Kidney (tissue), 14 donors: ENCODE results near the gene MINAR1. TPM values are rescaled to one million over a fixed set of nuclear protein-coding genes. Genes with fewer than 3 reads are reported as not detected.

Experiments used
- DNase-seq, 5 donors: peaks; one replicate each; pipeline ENCODE4 v3.0.0-alpha.2; 2013 to 2020
- FAIRE-seq: peaks from 2 replicates; lab custom pipeline; 2012; peaks lifted over from hg19 to GRCh38; lab: Jason Lieb, UNC
- H3K27ac ChIP-seq, 2 donors: one replicate each; pipeline ENCODE4 v1.7.0; 2013; ENCODE audit warnings: low read depth in 2 of 2, low read length in 2 of 2, inconsistent platforms in 1 of 2
- H3K27me3 ChIP-seq: one replicate; pipeline ENCODE4 v1.7.1; 2013; ENCODE audit warnings: low read length, inconsistent platforms; ENCODE audit not compliant: control insufficient read depth, insufficient read depth
- H3K36me3 ChIP-seq, 3 donors: one replicate each; pipeline versions ENCODE4 v1.7.0 to v1.7.1; 2013; ENCODE audit warnings: low read length in 3 of 3, control low read depth in 1 of 3, inconsistent platforms in 1 of 3; ENCODE audit not compliant: insufficient read depth in 3 of 3, control insufficient read depth in 2 of 3
- H3K4me1 ChIP-seq, 3 donors: one replicate each; pipeline versions ENCODE4 v1.7.0 to v1.7.1; 2013; ENCODE audit warnings: low read length in 3 of 3, inconsistent platforms in 1 of 3, low read depth in 1 of 3; ENCODE audit not compliant: control insufficient read depth in 2 of 3, insufficient read depth in 2 of 3
- H3K4me3 ChIP-seq, 3 donors: one replicate each; pipeline versions ENCODE4 v1.7.0 to v1.8.1; 2013; ENCODE audit warnings: low read length in 3 of 3, control low read depth in 1 of 3, inconsistent platforms in 1 of 3
- H3K9ac ChIP-seq, 3 donors: one replicate each; pipeline versions ENCODE4 v1.7.0 to v1.7.1; 2013; ENCODE audit warnings: low read length in 3 of 3, control low read depth in 1 of 3, inconsistent platforms in 1 of 3
- H3K9me3 ChIP-seq, 3 donors: one replicate each; pipeline versions ENCODE4 v1.7.0 to v1.7.1; 2013; ENCODE audit warnings: low read length in 3 of 3, control low read depth in 1 of 3, inconsistent platforms in 1 of 3; ENCODE audit not compliant: control insufficient read depth in 2 of 3, insufficient read depth in 1 of 3
- CTCF ChIP-seq: IDR thresholded peaks from 3 replicates; pipeline ENCODE4 v1.5.1; 2012; ENCODE audit warnings: mild to moderate bottlenecking, moderate library complexity, borderline replicate concordance; ENCODE audit not compliant: insufficient read depth; ENCODE audit errors: extremely low read depth
- intact Hi-C: fragments of 100-400 bp; cut with DNase I; formaldehyde crosslinking; loops from one replicate; pipeline ENCODE4 v1.11.1; 2022
- polyA plus RNA-seq: library from polyadenylated mRNA; stranded (reverse); fragments of 350-450 nt; fragmentation: Illumina TruSeq; extraction: RNeasy Lipid Tissue Mini Kit (QIAGEN cat#74804); gene quantifications from one replicate; pipeline ENCODE4 v1.2.3, GENCODE V29; 2014; ENCODE audit warnings: low read depth, low replicate concordance; ENCODE audit not compliant: insufficient read depth
- total RNA-seq: library from RNA; stranded (reverse); fragmentation: NEBNext Ultra II Directional; extraction: Animal tissue kit (Norgen Biotek cat#: 25700); gene quantifications from one replicate; pipeline ENCODE4 v1.2.1, GENCODE V29; 2021
- donor health status: control.
- donor health status: control.
- donor health status: control.
- donor health status: control.
- donor health status: control.
- donor health status: DM: yes; HTN: yes; CAD: no.
- donor health status: Normal renal cell carcinoma (clear cell type).

The MINAR1 gene
- total and polyA plus RNA-seq, 2 donors from 2014 or later = 0.15 to 0.47 TPM

GRCh38 chr15:79452244-79453051 lies 20.3 kb downstream of the MINAR1 start:
- no peaks in the 10 kb centered on the region for H3K9me3 ChIP-seq
- no peaks in the 10 kb centered on the region for H3K27me3 ChIP-seq
- no peak overlapping the region for H3K4me3 ChIP-seq
- no peak for TF ChIP-seq CTCF
- no peak overlapping the region for H3K27ac ChIP-seq
- no peak for FAIRE-seq
- H3K36me3 ChIP-seq = no peaks in the 10 kb centered on the region
- no peaks in the 10 kb centered on the region for H3K4me1 ChIP-seq
- H3K9ac ChIP-seq = no peak overlapping the region
- DNase-seq = no peak
- intact Hi-C loops = no loop called here

GRCh38 chr15:79453446-79453845 lies 21.3 kb downstream of the MINAR1 start:
- no peak overlapping the region for H3K27ac ChIP-seq
- no peak for FAIRE-seq

GRCh38 chr15:79454063-79454462 lies 21.9 kb downstream of the MINAR1 start:
- no peaks in the 10 kb centered on the region for H3K9me3 ChIP-seq
- intact Hi-C loops = no loop called here
- no peak for TF ChIP-seq CTCF
- H3K27ac ChIP-seq = no peak overlapping the region
- no peak for FAIRE-seq
- H3K4me3 ChIP-seq = no peak overlapping the region
- H3K36me3 ChIP-seq = no peaks in the 10 kb centered on the region
- no peaks in the 10 kb centered on the region for H3K4me1 ChIP-seq
- no peaks in the 10 kb centered on the region for H3K27me3 ChIP-seq
- no peak overlapping the region for H3K9ac ChIP-seq
- no peak for DNase-seq

More at GRCh38 chr15:79453446-79453845, 21.3 kb downstream of the MINAR1 start:
- Histone ChIP-seq H3K36me3 (no peaks in the 10 kb centered on the region), H3K4me1 (no peaks in the 10 kb centered on the region), H3K9me3 (no peaks in the 10 kb centered on the region), H3K4me3 (no peak overlapping the region), H3K9ac (no peak overlapping the region), H3K27me3 (no peaks in the 10 kb centered on the region)
- intact Hi-C loops = no loop called here
- DNase-seq = no peak
- no peak for TF ChIP-seq CTCF
